HepG2 (cell line): ENCODE data around the gene PRRT1. TPM values are rescaled to one million over a fixed set of nuclear protein-coding genes. Genes with fewer than 3 reads are reported as not detected.

ENCODE experiments used
- CREB1 ChIP-seq, 2 experiments: fragments of 450-650 bp in 1 of 2; IDR thresholded peaks; 2 replicates each; pipeline ENCODE4 v1.6.1; 2016 to 2017; ENCODE audit warnings: control low read depth in 1 of 2, mild to moderate bottlenecking in 1 of 2, missing compliant biosample characterization in 1 of 2, missing genetic modification characterization in 1 of 2
- HDAC6 ChIP-seq: fragments of 200-600 bp; sonication (generic); IDR thresholded peaks from 2 replicates; pipeline ENCODE4 v1.7.0; 2017; ENCODE audit warnings: mild to moderate bottlenecking, antibody characterized with exemption, low read length, low read depth
- ZNF331 ChIP-seq: sonication (generic); formaldehyde crosslinking; IDR thresholded peaks from 2 replicates; pipeline ENCODE4 v1.4.0; 2020; ENCODE audit warnings: missing genetic modification reagents
- ZNF546 ChIP-seq: sonication (generic); formaldehyde crosslinking; conservative IDR thresholded peaks from 2 replicates; pipeline ENCODE4 v1.8.1; 2023; ENCODE audit warnings: mild to moderate bottlenecking, missing genetic modification reagents
- polyA plus RNA-seq, 8 experiments: library from polyadenylated mRNA; depleted of rRNA in 3 of 8; stranded (reverse) in 7 of 8; unstranded in 1 of 8; fragments of >200 nt; fragmentation: Illumina TruSeq in 4 of 8; extraction: Trizol in 4 of 8; gene quantifications; 2 replicates each; pipeline versions ENCODE4 v1.2.1 to v1.2.3, GENCODE V29; 2011 to 2016; ENCODE audit warnings: low read depth in 4 of 8, missing spikeins in 1 of 8, mixed read lengths in 1 of 8; ENCODE audit not compliant: insufficient read depth in 1 of 8
- total RNA-seq, 5 experiments: library from RNA; depleted of rRNA; stranded (reverse); fragments of >200 nt; fragmentation: Illumina TruSeq; extraction: Trizol; gene quantifications; 2 replicates each; pipeline ENCODE4 v1.2.3, GENCODE V29; 2016; ENCODE audit warnings: low read depth in 1 of 5
- TF ChIP-seq, protein P1 (sequence below): sonication (generic); formaldehyde crosslinking; IDR thresholded peaks from 2 replicates; pipeline ENCODE4 v1.4.0; 2020; ENCODE audit warnings: low read depth, missing genetic modification reagents
- TF ChIP-seq, protein P2 (sequence below): sonication (generic); formaldehyde crosslinking; IDR thresholded peaks from 2 replicates; pipeline ENCODE4 v1.9.0; 2021; ENCODE audit warnings: missing genetic modification reagents, borderline replicate concordance
- TF ChIP-seq, protein P3 (sequence below): sonication (generic); formaldehyde crosslinking; IDR thresholded peaks from 2 replicates; pipeline ENCODE4 v1.4.0; 2020; ENCODE audit warnings: missing genetic modification reagents, borderline replicate concordance

Gene PRRT1
- total and polyA plus RNA-seq, 2 of the 13 experiments (the other 11 are each of a cell fraction or from before 2014, with no cell fraction given): 0.64 to 1.4 TPM

DNA sequence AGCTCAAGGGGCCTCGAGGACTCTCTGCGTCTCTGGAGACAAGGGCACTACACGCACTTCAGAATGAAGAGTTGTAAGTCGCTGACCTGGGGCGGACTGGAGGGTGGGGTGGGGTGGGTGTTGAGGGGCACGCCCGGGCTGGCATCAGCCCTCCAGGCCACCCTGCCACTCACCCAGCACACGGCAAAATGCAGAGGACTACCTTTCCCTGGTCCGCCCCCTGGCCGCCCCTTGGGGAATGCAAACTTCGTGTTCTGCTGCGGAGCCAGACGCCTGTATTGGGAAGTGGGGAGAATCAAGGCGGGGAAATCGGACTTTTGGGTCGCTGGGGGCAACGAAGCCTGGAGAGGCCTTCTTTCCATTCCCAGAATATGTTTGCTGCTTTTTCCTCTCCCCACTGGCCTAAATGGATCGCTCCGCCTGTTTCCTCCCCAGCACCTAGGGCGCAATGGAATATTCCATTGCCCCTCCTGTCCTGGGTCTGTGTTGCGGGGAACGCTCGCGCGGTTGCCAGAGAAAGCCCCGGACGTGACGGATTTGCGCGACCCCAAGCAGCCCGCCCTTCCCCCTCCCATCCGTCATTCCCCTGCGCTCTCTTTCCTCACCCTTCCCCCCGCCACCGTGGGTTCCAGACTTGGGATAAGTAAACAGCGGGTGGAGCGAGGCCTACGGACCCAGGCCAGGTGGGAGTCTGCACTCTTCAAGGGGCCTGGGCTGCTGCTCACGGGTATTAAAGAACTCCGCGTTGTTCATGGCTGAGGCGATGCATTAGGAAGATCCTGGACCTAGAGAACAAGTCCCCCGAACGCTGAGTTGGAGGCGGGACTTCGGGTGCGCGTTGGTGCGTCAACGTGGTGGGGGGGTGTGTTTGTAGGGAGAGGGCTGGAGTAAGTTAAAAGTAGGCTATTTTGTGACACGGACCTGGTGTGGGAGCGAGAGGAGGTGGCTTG, 2.1 kb upstream of the PRRT1 start, which contains the start of gene PPT2 (continued):
- TF ChIP-seq, protein P1, sequence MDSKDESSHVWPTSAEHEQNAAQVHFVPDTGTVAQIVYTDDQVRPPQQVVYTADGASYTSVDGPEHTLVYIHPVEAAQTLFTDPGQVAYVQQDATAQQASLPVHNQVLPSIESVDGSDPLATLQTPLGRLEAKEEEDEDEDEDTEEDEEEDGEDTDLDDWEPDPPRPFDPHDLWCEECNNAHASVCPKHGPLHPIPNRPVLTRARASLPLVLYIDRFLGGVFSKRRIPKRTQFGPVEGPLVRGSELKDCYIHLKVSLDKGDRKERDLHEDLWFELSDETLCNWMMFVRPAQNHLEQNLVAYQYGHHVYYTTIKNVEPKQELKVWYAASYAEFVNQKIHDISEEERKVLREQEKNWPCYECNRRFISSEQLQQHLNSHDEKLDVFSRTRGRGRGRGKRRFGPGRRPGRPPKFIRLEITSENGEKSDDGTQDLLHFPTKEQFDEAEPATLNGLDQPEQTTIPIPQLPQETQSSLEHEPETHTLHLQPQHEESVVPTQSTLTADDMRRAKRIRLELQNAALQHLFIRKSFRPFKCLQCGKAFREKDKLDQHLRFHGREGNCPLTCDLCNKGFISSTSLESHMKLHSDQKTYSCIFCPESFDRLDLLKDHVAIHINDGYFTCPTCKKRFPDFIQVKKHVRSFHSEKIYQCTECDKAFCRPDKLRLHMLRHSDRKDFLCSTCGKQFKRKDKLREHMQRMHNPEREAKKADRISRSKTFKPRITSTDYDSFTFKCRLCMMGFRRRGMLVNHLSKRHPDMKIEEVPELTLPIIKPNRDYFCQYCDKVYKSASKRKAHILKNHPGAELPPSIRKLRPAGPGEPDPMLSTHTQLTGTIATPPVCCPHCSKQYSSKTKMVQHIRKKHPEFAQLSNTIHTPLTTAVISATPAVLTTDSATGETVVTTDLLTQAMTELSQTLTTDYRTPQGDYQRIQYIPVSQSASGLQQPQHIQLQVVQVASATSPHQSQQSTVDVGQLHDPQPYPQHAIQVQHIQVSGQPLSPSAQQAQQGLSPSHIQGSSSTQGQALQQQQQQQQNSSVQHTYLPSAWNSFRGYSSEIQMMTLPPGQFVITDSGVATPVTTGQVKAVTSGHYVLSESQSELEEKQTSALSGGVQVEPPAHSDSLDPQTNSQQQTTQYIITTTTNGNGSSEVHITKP: peak; percentile 99
- TF ChIP-seq, protein P2, sequence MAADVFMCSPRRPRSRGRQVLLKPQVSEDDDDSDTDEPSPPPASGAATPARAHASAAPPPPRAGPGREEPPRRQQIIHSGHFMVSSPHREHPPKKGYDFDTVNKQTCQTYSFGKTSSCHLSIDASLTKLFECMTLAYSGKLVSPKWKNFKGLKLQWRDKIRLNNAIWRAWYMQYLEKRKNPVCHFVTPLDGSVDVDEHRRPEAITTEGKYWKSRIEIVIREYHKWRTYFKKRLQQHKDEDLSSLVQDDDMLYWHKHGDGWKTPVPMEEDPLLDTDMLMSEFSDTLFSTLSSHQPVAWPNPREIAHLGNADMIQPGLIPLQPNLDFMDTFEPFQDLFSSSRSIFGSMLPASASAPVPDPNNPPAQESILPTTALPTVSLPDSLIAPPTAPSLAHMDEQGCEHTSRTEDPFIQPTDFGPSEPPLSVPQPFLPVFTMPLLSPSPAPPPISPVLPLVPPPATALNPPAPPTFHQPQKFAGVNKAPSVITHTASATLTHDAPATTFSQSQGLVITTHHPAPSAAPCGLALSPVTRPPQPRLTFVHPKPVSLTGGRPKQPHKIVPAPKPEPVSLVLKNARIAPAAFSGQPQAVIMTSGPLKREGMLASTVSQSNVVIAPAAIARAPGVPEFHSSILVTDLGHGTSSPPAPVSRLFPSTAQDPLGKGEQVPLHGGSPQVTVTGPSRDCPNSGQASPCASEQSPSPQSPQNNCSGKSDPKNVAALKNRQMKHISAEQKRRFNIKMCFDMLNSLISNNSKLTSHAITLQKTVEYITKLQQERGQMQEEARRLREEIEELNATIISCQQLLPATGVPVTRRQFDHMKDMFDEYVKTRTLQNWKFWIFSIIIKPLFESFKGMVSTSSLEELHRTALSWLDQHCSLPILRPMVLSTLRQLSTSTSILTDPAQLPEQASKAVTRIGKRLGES (CRISPR knock-in tag): 0 out of 2 replicates have a peak, but pooled peaks have one; percentile 46
- TF ChIP-seq ZNF331 (CRISPR knock-in tag): peak; percentile 72; the same call in 1 of the 2 replicates
- TF ChIP-seq CREB1 (IDR thresholded peaks at IDR 0.05): peak; percentile 95
- peak; percentile 97 for TF ChIP-seq CREB1 (CRISPR knock-in tag; IDR thresholded peaks at IDR 0.05)
- TF ChIP-seq, protein P3, sequence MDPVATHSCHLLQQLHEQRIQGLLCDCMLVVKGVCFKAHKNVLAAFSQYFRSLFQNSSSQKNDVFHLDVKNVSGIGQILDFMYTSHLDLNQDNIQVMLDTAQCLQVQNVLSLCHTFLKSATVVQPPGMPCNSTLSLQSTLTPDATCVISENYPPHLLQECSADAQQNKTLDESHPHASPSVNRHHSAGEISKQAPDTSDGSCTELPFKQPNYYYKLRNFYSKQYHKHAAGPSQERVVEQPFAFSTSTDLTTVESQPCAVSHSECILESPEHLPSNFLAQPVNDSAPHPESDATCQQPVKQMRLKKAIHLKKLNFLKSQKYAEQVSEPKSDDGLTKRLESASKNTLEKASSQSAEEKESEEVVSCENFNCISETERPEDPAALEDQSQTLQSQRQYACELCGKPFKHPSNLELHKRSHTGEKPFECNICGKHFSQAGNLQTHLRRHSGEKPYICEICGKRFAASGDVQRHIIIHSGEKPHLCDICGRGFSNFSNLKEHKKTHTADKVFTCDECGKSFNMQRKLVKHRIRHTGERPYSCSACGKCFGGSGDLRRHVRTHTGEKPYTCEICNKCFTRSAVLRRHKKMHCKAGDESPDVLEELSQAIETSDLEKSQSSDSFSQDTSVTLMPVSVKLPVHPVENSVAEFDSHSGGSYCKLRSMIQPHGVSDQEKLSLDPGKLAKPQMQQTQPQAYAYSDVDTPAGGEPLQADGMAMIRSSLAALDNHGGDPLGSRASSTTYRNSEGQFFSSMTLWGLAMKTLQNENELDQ (CRISPR knock-in tag): no peak
- no peak; the same call in 1 of the 2 replicates for TF ChIP-seq ZNF546 (CRISPR knock-in tag)
- no peak for TF ChIP-seq HDAC6
